Measurements from ENCODE around the gene FCHSD2. TPM values are rescaled to one million over a fixed set of nuclear protein-coding genes. Genes with fewer than 3 reads are reported as not detected.

The FCHSD2 gene
- total RNA-seq, 1 donor from 2014 or later = 43.4 TPM

DNA sequence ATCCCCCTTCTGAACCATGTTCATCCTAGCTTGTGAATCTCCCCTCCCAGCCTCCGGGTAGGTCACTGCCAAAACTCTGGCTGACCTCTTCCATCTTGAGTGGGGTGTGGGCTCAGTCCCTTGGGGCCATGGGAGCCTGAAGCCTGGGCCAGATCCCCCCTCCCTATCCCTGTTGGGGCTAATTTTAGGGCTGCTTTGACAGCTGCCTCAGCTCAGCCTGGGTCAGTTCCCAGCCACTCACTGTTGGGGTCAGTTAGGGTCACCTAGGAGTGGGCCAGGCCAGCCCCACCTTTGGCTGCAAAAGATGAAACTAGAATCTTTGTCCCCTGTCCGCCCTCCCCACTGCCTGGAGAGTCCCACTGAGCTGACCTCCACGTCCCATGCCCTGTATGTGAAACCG lies 46.2 kb upstream of the FCHSD2 start:
- intact Hi-C loops (cut with micrococcal nuclease) = loop anchor here (10.0 kb wide), 2 partner anchors 56 to 464 kb away; no protein-coding TSS in a partner anchor
- DNase-seq = peak; percentile 61
- TF ChIP-seq CTCF (IDR thresholded peaks at IDR 0.05; ENCODE audit: borderline replicate concordance) = no peak

GRCh38 chr11:73187854-73188253 lies 45.7 kb upstream of the FCHSD2 start:
- no peak for DNase-seq
- no peaks in the 10 kb centered on the region for H3K36me3 ChIP-seq
- intact Hi-C loops (cut with micrococcal nuclease) = loop anchor here (10.0 kb wide), 2 partner anchors 57 to 463 kb away; no protein-coding TSS in a partner anchor
- no peak overlapping the region for H3K4me3 ChIP-seq
- peaks cover 53% of the 10 kb centered on the region for H3K4me1 ChIP-seq
- no peaks in the 10 kb centered on the region for H3K9me3 ChIP-seq (replicated peaks)
- H3K27me3 ChIP-seq (ENCODE audit: low read depth) = no peaks in the 10 kb centered on the region
- peak overlapping the region; percentile 56 for H3K27ac ChIP-seq (replicated peaks)
- no peak for TF ChIP-seq CTCF (IDR thresholded peaks at IDR 0.05; ENCODE audit: borderline replicate concordance)

More for the DNA sequence above, 46.2 kb upstream of the FCHSD2 start:
- Histone ChIP-seq H3K36me3 (no peaks in the 10 kb centered on the region), H3K27me3 (ENCODE audit: low read depth) (no peaks in the 10 kb centered on the region), H3K4me1 (peaks cover 49% of the 10 kb centered on the region), H3K27ac (replicated peaks) (peak overlapping the region; percentile 56), H3K9me3 (replicated peaks) (no peaks in the 10 kb centered on the region), H3K4me3 (no peak overlapping the region)

DNA sequence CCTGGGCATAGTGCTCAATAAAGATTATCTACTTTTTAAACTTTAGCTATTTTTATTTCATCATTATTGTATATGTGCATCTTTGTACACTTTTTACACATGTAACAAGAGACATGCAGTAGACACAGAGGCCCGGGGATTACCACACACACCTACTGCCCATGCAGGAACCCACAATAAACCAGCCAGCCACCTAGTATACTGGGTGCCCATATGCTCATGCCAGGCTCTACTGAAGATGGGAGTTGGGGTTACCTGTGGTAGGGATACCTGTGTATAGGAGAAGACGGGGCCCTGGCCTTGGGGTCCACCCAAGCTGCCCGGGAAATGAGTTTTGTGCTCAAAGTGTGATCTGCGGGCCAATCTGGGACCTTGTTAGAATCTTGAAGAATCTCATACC lies 44.8 kb upstream of the FCHSD2 start:
- H3K27ac ChIP-seq (replicated peaks) = no peak overlapping the region
- H3K4me1 ChIP-seq = peaks cover 57% of the 10 kb centered on the region
- H3K9me3 ChIP-seq (replicated peaks) = no peaks in the 10 kb centered on the region

DNA sequence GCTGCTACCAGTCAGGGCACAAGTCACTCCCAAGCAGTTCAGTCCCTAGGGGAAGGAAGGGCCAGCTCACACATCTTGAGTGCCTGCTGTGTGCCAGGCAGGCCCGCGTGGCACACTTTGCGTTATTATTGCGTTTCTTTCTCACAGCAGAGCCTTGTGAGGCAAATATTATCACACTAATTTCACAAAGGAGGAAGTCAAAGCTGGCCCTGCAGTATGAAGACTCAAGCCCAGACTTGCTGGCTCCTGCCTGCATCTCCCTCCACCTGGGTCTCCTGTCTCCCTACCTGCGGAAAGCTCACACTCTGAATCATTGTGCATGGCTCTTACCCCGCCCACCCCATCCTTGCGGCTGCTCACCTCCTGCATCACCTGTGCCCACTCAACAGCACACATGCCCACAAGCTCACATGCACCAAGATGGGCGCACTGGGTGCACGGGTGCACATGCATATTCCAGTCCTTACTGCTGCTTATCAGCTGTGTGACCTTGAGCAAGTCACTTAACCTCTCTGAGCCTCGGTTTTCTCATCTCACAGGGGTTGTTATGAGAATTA lies 44.3 kb upstream of the FCHSD2 start:
- DNase-seq = no peak
- H3K27ac ChIP-seq (replicated peaks) = peak overlapping the region; percentile 21
- no peaks in the 10 kb centered on the region for H3K27me3 ChIP-seq (ENCODE audit: low read depth)
- no peaks in the 10 kb centered on the region for H3K9me3 ChIP-seq (replicated peaks)
- intact Hi-C loops (cut with micrococcal nuclease) = loop anchor here (10.0 kb wide), 2 partner anchors 58 to 462 kb away; no protein-coding TSS in a partner anchor
- H3K4me3 ChIP-seq = no peak overlapping the region
- H3K36me3 ChIP-seq = no peaks in the 10 kb centered on the region
- H3K4me1 ChIP-seq = peaks cover 57% of the 10 kb centered on the region
- no peak for TF ChIP-seq CTCF (IDR thresholded peaks at IDR 0.05; ENCODE audit: borderline replicate concordance)

More for the DNA sequence above, 44.8 kb upstream of the FCHSD2 start:
- intact Hi-C loops (cut with micrococcal nuclease) = loop anchor here (10.0 kb wide), 2 partner anchors 58 to 462 kb away; no protein-coding TSS in a partner anchor
- Histone ChIP-seq H3K4me3 (no peak overlapping the region), H3K36me3 (no peaks in the 10 kb centered on the region), H3K27me3 (ENCODE audit: low read depth) (no peaks in the 10 kb centered on the region)
- no peak for TF ChIP-seq CTCF (IDR thresholded peaks at IDR 0.05; ENCODE audit: borderline replicate concordance)
- DNase-seq = no peak

DNA sequence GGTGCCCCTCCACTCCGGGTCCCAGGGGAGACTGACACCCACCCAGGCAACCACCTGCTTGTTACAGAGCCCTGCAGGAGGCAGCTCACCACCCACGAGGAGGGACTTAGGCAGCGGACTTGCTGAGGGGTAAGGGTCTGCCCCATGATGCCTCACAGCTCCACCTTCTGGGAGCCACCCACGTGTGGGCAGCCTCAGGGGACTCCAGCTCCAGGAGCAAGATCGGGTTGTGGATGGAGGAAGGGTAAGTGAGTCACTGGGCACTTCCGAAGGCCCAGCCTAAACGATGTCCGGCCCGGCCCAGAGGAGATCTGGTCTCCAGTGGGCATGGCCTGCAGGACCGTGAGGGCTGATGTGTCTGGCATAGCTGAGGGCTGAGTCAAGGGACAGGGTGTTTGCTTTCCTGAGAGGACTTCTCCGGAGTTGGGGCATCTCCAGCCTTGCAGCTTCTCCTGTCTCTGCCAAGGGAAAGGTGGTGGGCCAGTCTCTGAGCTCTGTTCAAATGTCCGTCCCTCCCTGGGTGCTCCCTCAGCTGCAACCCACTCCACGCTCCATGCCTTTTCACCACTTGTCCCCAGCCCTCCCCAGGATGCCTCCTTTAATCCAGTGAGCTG lies 43.7 kb upstream of the FCHSD2 start:
- peaks cover 60% of the 10 kb centered on the region for H3K4me1 ChIP-seq
- peak overlapping the region; percentile 21 for H3K27ac ChIP-seq (replicated peaks)

More for the DNA sequence above, 43.7 kb upstream of the FCHSD2 start:
- no peaks in the 10 kb centered on the region for H3K9me3 ChIP-seq (replicated peaks)
- H3K27me3 ChIP-seq (ENCODE audit: low read depth) = no peaks in the 10 kb centered on the region
- H3K4me3 ChIP-seq = no peak overlapping the region
- no peak for DNase-seq
- no peaks in the 10 kb centered on the region for H3K36me3 ChIP-seq
- intact Hi-C loops (cut with micrococcal nuclease) = loop anchor here (10.0 kb wide), 2 partner anchors 59 to 461 kb away; no protein-coding TSS in a partner anchor
- no peak for TF ChIP-seq CTCF (IDR thresholded peaks at IDR 0.05; ENCODE audit: borderline replicate concordance)

Measured in left ventricle myocardium inferior (tissue), 1 donor.